Measurements from ENCODE around the gene NISCH. TPM values are rescaled to one million over a fixed set of nuclear protein-coding genes. Genes with fewer than 3 reads are reported as not detected.

Gene NISCH
- total RNA-seq, 1 experiment from 2014 or later, result 104 TPM

DNA sequence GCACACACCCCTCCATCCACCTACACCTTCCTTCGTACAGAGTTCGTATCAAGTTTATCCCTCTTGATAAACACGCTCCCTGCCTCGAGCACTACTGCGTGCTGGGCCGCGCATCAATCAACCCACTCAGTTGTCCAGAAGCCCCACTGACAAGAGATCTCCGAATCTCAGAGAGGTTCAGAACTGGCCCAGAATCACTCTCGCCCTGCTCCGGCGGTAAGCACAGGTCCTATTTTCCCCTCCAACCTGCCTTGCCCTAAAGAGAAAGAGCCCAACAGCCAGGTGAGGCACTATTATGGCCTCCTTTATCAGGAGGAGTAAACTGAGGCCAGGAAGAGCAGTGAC is 494 bp upstream of the NISCH start:
- no peak overlapping the region for H4K5ac ChIP-seq (ENCODE audit: insufficient read length, low read depth, low read length)
- peaks cover 4% of the 10 kb centered on the region for H3K23me2 ChIP-seq (ENCODE audit: insufficient read length, low read depth, low read length, poor library complexity, severe bottlenecking)
- H3K9ac ChIP-seq (ENCODE audit: extremely low read depth, insufficient read length, low read length), result no peak overlapping the region
- TF ChIP-seq CTCF (conservative IDR thresholded peaks at IDR 0.05), result no peak
- H4K20me1 ChIP-seq (ENCODE audit: control insufficient read depth, insufficient read depth, insufficient read length), result no peaks in the 10 kb centered on the region
- H2BK20ac ChIP-seq (ENCODE audit: low read depth, low read length, poor library complexity, severe bottlenecking), result no peak overlapping the region
- no peak overlapping the region for H4K91ac ChIP-seq (ENCODE audit: insufficient read length, low read depth, low read length)
- H2BK15ac ChIP-seq (ENCODE audit: low read depth, low read length), result no peak overlapping the region
- H3K9me3 ChIP-seq (ENCODE audit: control insufficient read depth, low read depth, low read length), result no peaks in the 10 kb centered on the region
- no peak overlapping the region for H2BK12ac ChIP-seq (ENCODE audit: insufficient read length, low read depth, low read length)
- H2AK5ac ChIP-seq (ENCODE audit: insufficient read length, low read length), result no peak overlapping the region
- no peak overlapping the region for H2BK120ac ChIP-seq (ENCODE audit: low read depth, low read length, poor library complexity, severe bottlenecking)
- H3K36me3 Mint-ChIP-seq (ENCODE audit: insufficient read depth in 1 of 3, low read depth in 3 of 3), result peaks cover 14 to 28% (median 27%) of the 10 kb centered on the region in 3 experiments
- no peaks in the 10 kb centered on the region; the same call in 1 of the 2 replicates for H3K27me3 Mint-ChIP-seq (ENCODE audit: low read depth)
- peaks cover 36 to 57% of the 10 kb centered on the region in 2 experiments for H3K4me1 Mint-ChIP-seq
- H3K27me3 ChIP-seq (ENCODE audit: insufficient read depth, low read length), result no peaks in the 10 kb centered on the region
- peak overlapping the region in 2 of 3 experiments; percentile 59 to 89; a peak in 3 of 7 replicates for H3K27ac Mint-ChIP-seq
- no peak overlapping the region for H3K56ac ChIP-seq (ENCODE audit: insufficient read length, low read depth, low read length)
- H3K27ac ChIP-seq (ENCODE audit: insufficient read length, low read depth, low read length), result no peak overlapping the region
- H2AFZ ChIP-seq (ENCODE audit: low read length), result no peak overlapping the region
- no CpG with 5 or more reads among the region's 11 CpGs for WGBS (ENCODE audit: extremely low coverage, insufficient read length, low lambda C conversion rate)
- DNase-seq, result no peak
- no peak overlapping the region for H2BK5ac ChIP-seq (ENCODE audit: insufficient read length, low read length)
- no peak overlapping the region for H3K4ac ChIP-seq (ENCODE audit: low read depth, low read length)
- no peak overlapping the region for H3K14ac ChIP-seq (ENCODE audit: insufficient read depth, low read length)
- H3K4me2 ChIP-seq (ENCODE audit: insufficient read depth, insufficient read length, low read length), result peak overlapping the region; percentile 54
- H3K9me3 Mint-ChIP-seq, result no peaks in the 10 kb centered on the region
- no peak overlapping the region for H4K8ac ChIP-seq (replicated peaks; ENCODE audit: insufficient read length, low read depth, low read length)
- H3T11ph ChIP-seq (ENCODE audit: low read length), result no peak overlapping the region
- H3K18ac ChIP-seq (ENCODE audit: insufficient read length, low read depth, low read length), result peak overlapping the region; percentile 8
- H3K79me2 ChIP-seq (ENCODE audit: insufficient read depth, low read length), result peaks cover 4% of the 10 kb centered on the region; the same call in 1 of the 2 replicates
- H3K79me1 ChIP-seq (ENCODE audit: insufficient read depth, low read depth, low read length, poor library complexity, severe bottlenecking), result peaks cover 5% of the 10 kb centered on the region
- H3K4me1 ChIP-seq (ENCODE audit: insufficient read depth, low read length), result no peaks in the 10 kb centered on the region; the same call in 1 of the 2 replicates
- peak overlapping the region; percentile 89 to 96 for H3K4me3 Mint-ChIP-seq
- no peak overlapping the region for H3K23ac ChIP-seq (ENCODE audit: insufficient read length, low read depth, low read length)

All from H9 (cell line).